Stimulated activated CD8-positive, alpha-beta memory T cell treated with anti-CD3 and anti-CD28 coated beads, Interleukin-12 subunit alpha, Interleukin-12 subunit beta, amount 100 ng/mL, for 4 hours (primary cell): ENCODE measurements around the gene ADSL.

ENCODE experiments used
- DNase-seq: peaks from one replicate; pipeline ENCODE4 v3.0.0-alpha.2; 2020; ENCODE audit warnings: low read depth

Gene ADSL

DNA sequence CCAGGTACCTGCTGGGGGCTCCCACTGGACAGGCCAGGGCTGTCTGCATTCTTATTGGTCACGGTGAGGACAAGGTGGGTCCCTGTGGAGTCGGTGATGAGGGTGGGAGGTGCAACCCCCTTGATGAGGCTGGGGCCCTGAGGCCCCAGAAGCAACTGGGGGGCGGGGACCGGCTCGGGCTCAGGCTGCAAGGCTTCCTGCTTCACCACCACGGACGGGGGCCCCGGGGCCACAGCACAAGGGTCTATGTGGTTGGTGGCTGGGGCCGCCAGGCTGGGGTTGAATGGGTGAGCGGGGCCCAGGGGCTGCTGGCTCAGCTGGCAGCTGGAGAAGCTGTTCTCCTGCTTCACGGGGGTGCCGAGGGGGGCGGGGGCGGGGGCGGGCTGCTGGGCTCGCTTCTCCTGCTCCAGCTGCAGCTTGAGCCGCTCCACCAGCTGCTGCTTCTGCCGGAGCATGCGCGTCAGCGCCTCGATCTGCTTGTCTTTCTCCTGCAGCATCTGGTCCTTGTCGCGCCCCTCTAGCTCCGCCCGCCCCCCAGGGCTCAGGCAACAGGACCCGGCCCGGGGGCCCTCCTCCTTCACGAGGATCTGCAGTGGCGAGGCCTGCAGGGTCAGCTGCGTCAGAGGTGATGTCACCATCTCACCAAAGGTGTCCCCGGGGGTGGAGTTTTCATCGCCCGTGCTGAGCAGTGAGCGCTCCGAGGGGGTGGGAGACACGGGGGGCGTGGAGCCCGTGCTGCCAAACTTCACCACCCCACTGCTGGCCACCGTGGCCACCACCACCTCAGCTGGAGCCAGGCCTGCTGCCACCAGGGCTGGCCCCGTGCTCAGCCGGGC is 72.3 kb downstream of the ADSL start:
- DNase-seq = no peak

DNA sequence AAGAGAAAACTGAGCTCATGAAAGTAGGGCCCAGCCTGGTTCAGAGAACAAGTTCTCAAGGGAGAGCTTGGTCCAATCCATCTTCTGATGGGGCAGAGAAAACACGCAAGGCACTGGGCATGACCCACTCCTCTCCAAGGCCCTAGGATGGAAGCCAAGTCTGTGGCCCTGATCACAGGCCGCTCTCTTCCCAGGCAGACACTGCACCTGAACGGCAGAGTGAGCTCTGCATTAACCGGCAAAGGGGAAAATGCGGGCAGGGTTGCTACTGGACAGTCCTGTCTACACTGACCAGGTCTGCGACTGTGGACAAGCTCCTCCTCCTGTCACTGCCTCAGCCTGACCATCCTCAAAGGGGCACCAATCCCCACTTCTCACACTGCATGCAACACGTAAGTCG is 73.4 kb downstream of the ADSL start:
- DNase-seq = no peak

DNA sequence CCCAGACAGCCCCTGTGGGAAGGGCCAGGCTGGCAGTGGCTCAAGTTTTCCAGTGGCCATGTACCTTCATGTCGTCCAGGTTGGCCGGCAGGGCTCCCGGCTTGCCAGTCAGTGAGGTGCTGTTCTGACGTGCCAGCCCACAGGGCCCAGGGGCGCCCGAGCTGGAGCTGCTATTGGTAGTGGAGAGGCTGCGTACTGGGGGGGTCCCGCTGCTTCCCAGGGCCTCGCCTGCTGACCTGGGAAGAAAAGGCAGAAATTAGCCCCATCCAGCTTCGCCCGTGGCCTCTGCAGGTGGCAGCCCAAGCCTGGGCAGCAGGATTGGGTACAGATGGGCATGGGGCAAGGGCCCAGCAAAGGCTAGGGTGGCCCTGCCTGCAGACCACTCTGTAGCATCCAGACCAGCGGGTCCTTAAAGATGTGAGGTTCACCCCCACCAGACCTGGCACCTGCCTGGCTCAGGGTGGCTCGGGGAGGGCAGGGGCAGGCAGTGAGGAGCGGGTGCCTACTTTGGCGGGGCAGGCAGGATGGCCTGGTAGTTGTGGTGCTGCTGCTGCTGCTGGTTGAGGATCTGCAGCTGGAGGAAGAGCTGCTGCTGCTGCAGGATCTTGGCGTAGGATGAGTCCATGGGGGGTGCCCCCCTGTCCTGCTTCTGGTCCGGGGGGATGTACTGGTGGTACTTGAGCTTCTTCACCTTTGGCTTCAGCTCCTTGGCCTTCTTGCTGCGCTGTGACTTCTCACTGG is 74.2 kb downstream of the ADSL start:
- no peak for DNase-seq

DNA sequence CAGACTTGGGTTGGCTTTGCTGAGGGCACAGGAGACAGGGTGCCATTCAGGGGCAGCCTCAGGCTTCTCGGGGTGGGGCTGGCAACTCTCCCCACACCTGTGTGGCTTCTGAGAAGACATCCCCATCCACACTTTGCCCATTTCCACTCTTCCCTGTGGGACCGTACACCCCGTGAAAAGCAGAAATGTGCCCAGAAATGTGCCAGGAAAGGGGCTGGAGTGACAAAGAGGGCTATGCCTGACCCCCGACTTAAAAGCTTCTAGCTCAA is 74.7 kb downstream of the ADSL start:
- no peak for DNase-seq

DNA sequence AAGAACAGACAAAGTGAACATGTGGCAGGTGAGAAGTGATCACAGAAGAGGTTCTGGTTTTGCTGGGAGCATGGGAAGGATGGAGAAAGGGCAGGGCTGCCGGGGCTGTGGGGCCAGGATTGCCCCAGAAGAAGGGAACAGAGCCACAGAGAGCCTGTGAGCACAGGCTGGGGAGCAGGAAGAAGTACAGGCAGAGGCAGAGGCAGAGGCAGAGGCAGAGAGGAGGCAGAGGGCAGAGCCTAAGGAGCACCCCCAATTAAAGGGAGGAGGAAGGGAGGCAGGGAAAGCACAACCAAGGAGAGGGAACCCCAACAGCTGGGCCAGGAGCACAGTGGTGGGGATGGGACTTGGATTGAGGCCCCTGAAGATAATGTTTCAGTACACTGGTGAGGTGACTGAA is 75.6 kb downstream of the ADSL start:
- DNase-seq = no peak

DNA sequence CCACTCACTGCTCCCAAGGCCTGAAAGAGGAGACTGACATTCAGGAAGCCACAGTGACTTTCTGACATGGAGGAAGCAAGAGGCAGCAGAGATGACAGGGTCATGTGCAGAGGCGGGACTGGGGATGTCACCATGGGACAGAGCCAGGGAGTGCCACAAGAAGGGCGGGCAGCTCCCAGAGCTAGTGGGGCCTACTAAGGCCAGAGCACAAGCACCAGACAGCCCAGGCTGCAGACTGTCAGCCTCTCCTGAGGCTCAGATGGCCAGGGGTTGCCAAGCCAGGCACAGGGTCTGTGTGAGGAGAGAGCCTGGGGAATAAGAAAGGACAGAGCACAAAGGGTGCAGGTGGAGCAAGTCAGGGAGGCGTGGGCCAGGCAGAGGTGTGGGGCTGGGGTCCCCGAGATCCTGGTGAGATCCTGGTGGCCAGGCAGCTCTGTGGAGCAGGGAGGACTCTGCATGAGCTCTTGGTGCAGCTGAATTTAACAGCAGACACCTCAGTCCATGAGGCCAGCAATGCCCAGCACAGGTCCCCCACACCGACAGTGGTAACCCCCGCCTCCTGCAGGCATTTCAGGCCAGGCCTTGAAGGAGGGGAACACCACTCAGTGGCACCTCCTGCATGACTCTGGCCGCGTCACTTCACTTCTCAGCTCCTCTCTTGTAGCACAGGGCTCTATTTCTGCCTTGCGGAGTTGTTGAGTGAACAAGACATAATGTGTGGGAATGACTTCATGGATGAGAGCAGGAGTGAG is 76.4 kb downstream of the ADSL start:
- DNase-seq = no peak

DNA sequence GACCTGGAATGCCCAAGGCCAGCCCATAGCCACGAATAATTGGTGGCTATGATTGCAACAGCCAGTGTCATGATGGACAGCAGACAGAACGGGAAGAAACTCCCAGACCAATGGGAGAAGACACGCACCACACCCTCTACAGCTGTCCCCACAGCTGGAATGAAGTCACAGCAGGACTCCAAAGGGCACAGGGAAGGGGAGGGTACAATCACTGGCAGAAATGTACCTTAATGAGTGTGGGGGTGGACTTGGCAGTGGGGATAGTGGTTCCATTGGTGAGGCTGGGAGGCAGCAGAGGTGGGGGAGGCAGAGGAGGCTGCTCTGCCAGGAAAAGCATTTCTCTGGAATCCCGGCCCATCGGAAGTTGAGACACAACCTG is 77.0 kb downstream of the ADSL start:
- no peak for DNase-seq

DNA sequence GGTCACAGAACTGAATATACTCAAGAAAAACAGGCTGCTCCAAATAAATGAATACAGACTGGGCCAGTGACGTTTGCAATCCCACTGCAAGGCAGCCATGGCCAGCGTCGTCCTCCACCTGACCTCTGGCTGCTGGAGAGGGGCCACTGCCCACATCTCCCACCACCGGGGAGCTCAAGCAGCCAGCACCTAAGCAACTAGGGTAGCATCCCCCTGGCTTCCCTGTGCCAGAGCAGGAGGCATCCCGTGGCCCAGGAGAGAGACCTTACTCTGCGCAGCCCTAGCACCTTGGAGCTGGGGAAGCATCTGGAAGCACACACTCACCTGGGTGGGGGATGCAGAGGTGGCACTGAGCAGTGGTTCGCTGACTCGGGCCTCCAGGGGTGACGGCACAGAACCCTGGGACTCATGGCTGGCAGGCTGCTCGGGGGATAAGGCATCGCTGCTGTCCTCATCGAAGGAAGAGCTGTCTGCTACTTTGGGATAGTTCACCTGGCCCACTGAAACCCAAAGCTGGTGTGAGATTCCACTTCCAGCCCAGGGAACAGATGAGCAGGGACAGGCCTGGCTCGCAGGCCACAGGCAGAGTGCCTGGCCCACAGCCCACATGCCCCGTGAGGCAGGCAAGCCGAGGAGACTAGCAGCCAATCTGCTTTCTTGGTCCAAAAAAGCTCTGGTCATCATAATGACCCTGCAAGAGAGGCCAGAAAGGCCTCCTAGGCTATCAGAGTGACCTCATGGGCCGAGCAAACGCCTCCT is 77.8 kb downstream of the ADSL start:
- DNase-seq = no peak

DNA sequence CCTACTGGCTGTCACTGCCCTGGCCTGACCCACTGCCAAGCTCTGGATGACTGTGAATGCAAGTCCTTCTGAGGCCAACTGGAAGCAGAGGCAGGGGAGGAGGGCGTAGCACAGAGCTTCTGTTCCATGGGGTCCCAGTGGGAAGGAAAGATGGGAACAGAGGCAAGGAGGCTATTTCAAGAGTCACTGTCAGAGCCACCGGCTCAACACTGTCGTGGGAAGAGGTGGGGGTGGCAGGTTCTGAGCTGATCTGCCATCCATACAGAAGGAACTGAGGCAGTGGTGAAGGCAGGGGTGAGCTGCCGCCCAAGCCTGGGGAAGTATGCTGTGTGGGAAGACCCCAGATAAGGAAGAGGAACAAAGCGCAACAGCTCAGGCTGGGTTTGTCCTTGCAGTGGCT is 78.8 kb downstream of the ADSL start:
- DNase-seq = no peak

DNA sequence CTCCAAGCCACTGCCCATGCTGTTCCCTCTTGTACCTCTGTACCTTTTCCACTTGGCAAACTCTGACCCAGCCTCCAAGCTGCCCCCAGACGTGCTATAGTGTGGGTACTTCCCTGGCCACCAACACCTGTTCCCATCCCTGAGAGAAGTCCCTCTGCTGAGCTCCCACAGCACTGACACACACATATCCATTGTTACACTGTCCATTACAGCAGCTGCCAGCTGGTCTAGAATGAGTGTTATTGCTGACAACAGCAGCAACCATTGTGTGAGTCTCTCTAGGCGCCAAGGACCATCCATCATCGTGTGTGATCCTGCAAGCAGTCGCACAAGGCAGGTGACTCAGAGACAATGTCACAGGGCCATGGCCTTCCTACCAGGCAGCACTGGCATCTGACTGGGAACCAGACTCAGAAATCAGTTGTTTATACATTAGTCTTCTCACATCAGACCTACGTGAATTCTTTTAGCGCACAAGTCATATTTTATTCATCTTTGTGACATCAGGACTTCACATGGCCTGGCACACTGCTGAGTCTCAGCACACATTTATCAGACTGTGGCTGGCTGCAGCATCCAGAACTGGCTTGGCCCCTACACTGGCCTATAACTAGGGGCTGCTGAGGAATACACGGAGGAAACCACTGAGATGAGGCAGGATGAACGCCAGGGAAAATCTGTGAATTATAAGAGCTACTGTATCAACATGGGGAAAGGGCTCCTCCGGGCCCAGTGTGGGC is 80.5 kb downstream of the ADSL start:
- DNase-seq = no peak

DNA sequence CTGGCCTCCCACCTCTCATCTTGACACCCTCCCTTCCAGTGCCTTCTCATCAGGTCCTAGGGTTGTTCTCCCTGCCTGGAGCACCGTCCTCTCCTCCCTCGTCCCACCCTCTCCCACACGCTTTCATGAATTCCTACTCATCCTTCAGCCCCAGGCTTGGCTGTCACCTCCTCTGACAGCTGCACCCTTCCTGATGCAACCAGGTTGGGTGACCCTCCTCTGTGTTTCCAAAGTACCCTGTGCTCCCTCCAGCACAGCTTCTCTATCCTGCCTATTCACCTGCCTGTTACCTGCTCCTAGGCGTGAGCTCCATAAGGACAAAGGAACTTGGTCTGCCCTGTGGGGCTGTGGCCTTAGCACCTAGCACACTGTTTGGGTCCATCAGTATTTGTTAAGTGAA is 82.5 kb downstream of the ADSL start:
- DNase-seq = no peak

DNA sequence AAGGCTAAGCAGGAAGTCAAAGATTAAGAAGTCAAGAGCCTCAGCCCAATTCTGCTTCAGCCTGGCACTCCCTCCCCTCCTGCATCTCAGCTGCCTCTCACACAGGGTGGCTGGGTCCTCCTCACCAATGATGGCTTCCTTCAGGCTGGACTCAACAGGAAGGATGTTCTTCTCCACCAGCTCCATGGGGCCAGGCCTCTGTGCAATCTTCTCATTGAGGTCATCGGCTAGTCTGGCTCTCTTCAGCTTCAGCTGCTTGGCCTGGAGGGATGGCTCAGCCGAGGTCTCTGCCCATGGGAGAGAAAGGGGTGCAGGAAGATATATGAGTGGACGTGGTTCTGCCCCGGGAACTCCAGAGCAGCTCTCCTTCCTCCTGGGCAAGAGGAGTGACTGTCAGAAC is 83.2 kb downstream of the ADSL start:
- no peak for DNase-seq

DNA sequence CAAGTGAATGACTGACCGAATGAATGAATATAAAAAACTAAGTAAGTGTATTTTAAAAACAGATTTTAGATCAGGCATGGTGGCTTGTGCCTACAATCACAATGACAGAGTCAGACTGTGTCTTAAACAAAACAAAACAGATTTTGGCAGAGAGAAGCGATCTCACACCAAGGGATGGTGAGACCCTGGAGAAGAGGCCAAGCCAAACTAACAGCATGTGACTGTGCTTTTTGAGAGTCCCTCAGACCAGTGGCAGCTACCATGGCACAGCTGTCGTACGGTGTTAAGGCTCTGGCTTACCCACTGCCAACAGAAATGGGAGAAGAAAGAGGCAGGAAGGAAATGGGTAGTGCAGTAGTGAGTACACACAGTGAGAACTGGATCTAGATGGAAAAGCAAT is 84.7 kb downstream of the ADSL start:
- DNase-seq = no peak

DNA sequence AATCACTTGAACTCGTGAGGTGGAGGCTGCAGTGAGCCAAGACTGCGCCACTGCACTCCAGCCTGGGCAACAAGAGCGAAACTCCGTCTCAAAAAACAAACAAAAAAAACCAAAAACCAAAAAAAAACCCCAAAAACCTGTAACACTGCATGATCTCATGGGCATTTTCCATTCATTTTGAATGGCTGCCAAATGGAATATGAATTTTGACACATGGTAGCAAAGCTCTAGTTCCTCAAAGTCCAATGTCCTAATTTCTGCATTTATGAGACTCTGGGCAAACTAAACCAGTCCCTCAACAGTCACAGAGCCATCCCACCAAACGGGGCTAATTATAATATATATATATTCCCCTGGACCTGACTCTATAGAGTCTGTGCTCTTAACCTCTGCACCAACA is 85.9 kb downstream of the ADSL start:
- no peak for DNase-seq

DNA sequence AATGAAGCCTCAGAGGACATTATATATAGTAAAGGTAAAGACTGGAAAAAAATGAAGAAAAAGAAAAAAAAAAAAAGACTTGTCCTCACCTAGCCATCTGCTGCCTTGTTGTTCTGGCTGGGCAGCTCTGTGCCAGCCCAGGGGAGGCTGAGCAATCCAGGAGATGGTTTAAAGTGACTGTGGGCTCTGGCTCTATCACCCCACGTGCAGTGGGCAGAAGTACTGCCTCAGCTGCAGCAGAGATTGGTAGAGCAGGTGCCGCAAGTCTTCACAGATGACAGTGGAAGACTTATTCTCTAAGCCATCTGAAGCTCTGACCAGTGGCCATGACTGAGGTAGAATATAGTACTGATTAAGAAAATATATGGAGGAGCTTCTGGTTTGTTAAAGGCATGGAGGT is 86.3 kb downstream of the ADSL start:
- DNase-seq = no peak

DNA sequence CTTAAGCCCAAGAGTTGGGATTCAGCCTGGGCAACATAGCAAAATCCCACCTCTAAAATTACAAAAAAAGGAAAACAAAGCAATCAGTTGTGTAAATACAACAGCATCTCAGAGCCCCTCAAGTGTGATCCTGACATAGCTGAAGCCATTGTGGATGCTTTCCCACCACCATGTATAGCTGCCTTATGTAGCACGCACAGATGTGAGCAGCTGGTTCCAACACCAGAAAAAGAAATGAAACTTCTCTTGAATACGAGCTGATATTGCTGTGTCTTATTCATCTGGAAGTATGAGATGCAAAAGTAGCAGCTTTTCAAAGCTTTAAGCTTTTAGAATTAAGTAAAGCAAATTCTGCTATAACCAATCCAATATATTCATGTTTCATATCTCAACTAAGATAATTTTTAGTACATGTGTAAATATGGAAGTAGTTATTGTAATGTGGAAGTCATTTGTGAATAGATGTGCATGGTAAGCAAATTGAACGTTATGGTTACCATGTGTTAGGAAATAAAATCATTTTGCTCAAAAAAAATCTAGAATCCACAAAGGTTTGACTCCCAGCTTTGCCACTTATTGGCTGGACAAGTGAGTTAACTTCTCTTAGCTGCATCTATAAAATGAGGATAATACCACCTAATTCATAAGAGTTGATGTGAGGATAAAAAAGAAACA is 87.3 kb downstream of the ADSL start:
- no peak for DNase-seq

DNA sequence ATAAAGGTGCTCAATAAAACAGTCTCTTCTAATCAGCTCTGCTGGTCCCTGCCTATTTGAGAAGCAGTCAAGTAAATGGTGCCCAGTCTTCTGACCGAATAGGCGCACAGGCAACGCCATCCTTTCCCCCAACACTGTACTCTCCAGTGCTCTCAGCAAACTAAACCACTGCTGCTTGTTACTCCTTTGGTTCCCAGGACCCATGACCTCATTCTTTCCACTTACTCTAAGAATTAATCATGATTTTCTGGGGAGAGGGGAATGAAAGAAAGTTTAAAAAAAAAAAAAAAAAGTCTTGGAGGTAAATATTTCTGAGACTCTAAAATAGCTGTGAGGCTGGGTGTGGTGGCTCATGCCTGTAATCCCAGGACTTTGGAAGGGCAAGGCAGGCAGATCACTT is 87.8 kb downstream of the ADSL start:
- DNase-seq = no peak

DNA sequence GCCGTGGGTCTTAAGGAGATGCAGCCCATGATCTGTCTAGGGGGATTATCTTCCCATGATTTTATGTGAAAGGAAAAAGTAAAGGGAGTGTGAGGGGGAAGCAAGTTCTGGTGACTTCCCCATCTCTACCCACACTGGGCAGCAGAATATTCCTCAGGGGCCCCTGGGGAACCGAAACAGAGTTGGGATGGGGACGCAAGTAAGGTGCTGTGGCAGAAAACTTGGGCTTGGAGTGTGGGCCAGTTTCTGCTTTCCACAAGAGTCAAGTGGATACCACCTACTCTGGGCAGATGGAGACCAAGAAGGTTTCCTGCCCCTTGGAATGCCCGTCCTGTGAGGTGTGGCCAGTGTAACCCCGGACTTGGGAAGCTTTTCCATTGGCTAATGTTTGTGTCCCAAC is 88.4 kb downstream of the ADSL start:
- DNase-seq = no peak

DNA sequence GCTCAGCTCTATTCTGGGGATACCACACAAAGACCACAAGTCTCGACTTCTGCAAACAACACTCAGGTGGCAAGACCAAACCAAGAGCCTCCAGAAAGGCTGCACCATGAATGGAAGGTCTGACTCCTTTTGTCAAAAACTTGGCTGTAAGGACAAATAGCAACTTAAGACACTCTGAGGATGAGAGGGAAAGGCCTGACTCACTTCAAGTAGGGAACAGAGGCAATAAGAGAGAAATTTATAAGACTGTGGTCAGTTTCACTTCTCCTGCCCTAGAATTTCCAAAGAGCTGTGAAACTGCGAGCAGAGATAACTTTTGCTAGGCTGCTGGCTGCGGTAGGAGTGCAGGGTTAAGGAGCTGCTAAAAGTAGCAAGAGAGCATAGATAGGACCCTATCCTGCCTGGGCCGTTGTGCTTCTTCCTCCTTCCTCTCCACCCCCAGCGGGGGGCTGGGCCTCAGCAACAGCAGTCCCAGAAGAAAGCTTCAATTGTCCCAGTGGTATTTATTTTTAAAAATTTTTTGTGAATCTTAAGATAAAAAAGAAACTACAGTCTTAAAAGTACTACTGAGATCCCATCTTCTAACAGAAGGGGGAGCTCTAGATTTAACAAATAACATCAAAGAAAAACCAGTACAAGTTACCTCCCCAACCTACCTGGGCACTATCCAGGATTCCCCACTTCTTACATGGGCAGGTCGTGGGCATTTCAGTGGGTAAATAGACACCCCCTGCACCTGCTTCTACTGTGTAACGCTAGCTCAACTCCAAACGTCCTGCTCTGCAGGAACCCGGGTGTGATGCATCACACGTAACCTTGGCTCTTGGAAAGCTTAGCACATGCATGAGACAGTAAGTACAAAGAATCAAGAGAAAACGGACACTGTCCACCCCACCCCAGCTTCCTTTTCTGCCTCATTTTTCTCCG is 90.5 kb downstream of the ADSL start:
- no peak for DNase-seq
